Calu3 (cell line): ENCODE data around the gene PGAP6. TPM values are rescaled to one million over a fixed set of nuclear protein-coding genes. Genes with fewer than 3 reads are reported as not detected.

Experiments
- BruUV-seq: library from RNA; stranded (reverse); fragments of 400-500 nt; replicated peaks from 2 replicates; lab custom pipeline; 2021; lab: Mats Ljungman, UMichigan
- CTCF ChIA-PET: fragments of 300-600 bp; sonication (Branson Sonifier 250); formaldehyde crosslinking; loops from one replicate; lab custom pipeline; 2022; ENCODE audit warnings: antibody characterized with exemption; lab: Charles Lee
- DNase-seq: peaks from one replicate; pipeline ENCODE4 v3.0.0; 2022
- H3K27ac Mint-ChIP-seq: one replicate; pipeline ENCODE4 v1.8.0; 2022; ENCODE audit warnings: mixed read lengths; ENCODE audit not compliant: unreplicated experiment
- H3K27me3 Mint-ChIP-seq: one replicate; pipeline ENCODE4 v1.8.0; 2022; ENCODE audit warnings: mixed read lengths; ENCODE audit not compliant: unreplicated experiment
- H3K36me3 Mint-ChIP-seq: one replicate; pipeline ENCODE4 v1.8.0; 2022; ENCODE audit warnings: mild to moderate bottlenecking, moderate library complexity, mixed read lengths; ENCODE audit not compliant: insufficient read depth, unreplicated experiment
- H3K4me1 Mint-ChIP-seq: one replicate; pipeline ENCODE4 v1.8.0; 2022; ENCODE audit warnings: mild to moderate bottlenecking, low read depth, mixed read lengths; ENCODE audit not compliant: unreplicated experiment
- H3K4me3 Mint-ChIP-seq: one replicate; pipeline ENCODE4 v1.8.0; 2022; ENCODE audit warnings: mild to moderate bottlenecking, low read depth, moderate library complexity, mixed read lengths; ENCODE audit not compliant: unreplicated experiment
- H3K9me3 Mint-ChIP-seq: one replicate; pipeline ENCODE4 v1.8.0; 2022; ENCODE audit warnings: low read depth, mixed read lengths; ENCODE audit not compliant: unreplicated experiment
- intact Hi-C: fragments of 100-400 bp; cut with micrococcal nuclease; formaldehyde crosslinking; loops from one replicate; pipeline ENCODE4 v1.10.0; 2022; ENCODE audit not compliant: unreplicated experiment
- total RNA-seq: library from RNA; stranded (reverse); gene quantifications from 2 replicates; pipeline ENCODE4 v1.2.3, GENCODE V29; 2022
- TF ChIP-seq, protein P1 (sequence below): fragments of 200-600 bp; IDR thresholded peaks from one replicate; pipeline ENCODE4 v1.8.0; 2022; ENCODE audit warnings: antibody characterized with exemption; ENCODE audit not compliant: unreplicated experiment

The PGAP6 gene
- total RNA-seq, 1 experiment from 2014 or later: 70.0 TPM

DNA sequence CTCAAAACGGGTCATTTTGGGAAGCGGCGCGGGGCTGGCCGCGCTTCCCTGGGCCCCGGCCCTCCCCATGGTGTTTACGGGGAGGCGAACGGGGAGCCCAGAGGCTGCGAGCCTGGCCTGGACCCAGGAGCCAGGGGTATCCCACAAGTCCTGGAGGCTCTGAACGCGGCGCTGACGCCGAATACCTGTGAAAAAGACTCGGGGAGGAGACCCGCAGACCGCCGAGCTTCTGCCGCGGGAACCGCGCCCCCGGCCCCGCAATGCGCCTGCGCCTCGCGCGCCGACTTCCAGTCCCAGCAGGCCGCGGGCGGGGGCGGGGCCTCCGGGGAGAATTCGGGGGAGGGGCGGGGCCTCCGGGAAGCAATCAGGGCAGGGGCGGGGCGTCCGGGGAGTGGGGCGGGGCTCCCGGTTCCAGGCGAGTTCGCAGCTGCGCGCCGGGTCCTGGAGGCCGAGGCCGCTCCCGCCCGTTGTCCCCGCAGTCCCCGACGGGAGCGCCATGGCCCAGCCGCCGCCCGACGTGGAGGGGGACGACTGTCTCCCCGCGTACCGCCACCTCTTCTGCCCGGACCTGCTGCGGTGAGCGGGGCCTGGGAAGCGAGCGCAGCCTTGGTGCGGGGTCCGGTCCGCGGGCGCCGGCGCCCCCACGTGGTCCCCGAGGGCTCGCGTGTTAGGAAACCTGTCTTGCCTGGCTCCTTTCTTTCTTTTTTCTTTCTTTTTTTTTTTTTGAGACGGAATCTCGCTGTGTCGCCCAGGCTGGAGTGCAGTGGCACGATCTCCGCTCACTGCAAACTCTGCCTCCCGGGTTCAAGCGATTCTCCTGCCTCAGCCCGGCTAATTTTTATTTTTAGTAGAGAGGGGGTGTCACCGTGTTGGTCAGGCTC is 19.9 kb upstream of the PGAP6 start, which contains the start of gene DECR2:
TSS of gene DECR2 (plus strand) at position 418 of the 881 bp plus-strand sequence. CDS start at position 497, 79 bp downstream.
- no peaks in the 10 kb centered on the region for H3K27me3 Mint-ChIP-seq
- no peaks in the 10 kb centered on the region for H3K9me3 Mint-ChIP-seq
- TF ChIP-seq, protein P1, sequence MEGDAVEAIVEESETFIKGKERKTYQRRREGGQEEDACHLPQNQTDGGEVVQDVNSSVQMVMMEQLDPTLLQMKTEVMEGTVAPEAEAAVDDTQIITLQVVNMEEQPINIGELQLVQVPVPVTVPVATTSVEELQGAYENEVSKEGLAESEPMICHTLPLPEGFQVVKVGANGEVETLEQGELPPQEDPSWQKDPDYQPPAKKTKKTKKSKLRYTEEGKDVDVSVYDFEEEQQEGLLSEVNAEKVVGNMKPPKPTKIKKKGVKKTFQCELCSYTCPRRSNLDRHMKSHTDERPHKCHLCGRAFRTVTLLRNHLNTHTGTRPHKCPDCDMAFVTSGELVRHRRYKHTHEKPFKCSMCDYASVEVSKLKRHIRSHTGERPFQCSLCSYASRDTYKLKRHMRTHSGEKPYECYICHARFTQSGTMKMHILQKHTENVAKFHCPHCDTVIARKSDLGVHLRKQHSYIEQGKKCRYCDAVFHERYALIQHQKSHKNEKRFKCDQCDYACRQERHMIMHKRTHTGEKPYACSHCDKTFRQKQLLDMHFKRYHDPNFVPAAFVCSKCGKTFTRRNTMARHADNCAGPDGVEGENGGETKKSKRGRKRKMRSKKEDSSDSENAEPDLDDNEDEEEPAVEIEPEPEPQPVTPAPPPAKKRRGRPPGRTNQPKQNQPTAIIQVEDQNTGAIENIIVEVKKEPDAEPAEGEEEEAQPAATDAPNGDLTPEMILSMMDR: peak; percentile 28
- DNase-seq: peak; percentile 97
- CTCF ChIA-PET: interaction anchor here (0.6 to 0.9 kb wide), 5 partner anchors 19 to 290 kb away, joined by 3 to 5 read pairs (median 4); partner anchors contain the start of gene RAB11FIP3
- H3K4me3 Mint-ChIP-seq: peak within 1 kb of the TSS; percentile 88
- H3K36me3 Mint-ChIP-seq: peaks cover 55% of the 10 kb centered on the region
- H3K4me1 Mint-ChIP-seq: peaks cover 9% of the 10 kb centered on the region
- intact Hi-C loops: no loop called here
- peak within 1 kb of the TSS; percentile 74 for H3K27ac Mint-ChIP-seq
- no TSS peak for BruUV-seq

DNA sequence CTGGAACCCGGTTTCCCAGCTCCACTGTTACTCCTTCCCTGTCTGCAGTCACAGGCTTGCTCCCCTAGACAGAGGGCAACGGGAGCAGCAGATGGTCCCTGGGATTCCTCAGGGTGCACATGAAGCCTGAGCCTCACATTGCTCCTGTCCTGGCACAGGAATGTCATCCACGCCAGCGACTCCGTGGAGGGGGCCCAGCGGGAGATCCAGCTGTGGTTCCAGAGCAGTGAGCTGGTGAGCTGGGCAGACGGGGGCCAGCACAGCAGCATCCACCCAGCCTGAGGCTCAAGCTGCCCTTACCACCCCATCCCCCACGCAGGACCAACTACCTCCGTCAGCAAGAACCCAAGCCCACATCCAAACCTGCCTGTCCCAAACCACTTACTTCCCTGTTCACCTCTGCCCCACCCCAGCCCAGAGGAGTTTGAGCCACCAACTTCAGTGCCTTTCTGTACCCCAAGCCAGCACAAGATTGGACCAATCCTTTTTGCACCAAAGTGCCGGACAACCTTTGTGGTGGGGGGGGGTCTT is 18.3 kb upstream of the PGAP6 start:
- TF ChIP-seq, protein P1: no peak
- Mint-ChIP-seq H3K27me3 (no peaks in the 10 kb centered on the region), H3K4me1 (peaks cover 9% of the 10 kb centered on the region), H3K36me3 (peaks cover 65% of the 10 kb centered on the region), H3K27ac (peak overlapping the region; percentile 69), H3K4me3 (peak overlapping the region; percentile 88), H3K9me3 (no peaks in the 10 kb centered on the region)
- no peak for DNase-seq
- no TSS peak for BruUV-seq
- CTCF ChIA-PET: no interaction called here
- intact Hi-C loops: no loop called here

DNA sequence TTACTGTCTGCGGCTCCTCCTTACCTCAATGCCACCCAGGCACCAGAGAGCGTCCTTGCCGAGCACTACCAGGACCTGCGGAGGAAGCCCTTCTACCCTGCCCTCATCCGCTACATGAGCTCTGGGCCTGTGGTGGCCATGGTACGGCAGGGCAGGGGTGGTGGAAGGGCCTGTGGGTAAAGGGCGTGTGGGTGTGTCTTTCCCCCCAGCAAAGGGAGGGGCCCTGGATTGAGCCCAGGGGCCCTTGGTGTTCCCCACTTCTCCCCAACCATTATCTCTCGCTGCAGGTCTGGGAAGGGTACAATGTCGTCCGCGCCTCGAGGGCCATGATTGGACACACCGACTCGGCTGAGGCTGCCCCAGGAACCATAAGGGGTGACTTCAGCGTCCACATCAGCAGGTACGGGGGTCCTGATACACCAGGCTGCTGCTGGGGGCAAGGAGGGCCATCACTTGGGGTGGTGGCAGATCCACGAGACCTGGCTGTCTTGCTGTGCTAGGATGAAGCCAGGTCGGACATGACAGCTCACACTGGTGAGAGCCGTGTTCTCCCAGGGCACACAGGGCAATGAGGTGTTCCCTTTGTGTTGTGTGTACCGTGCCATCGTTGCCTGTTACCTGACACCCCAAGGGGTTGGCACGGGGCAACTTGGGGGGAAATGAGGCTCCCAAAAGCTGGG is 17.7 kb upstream of the PGAP6 start:
- TF ChIP-seq, protein P1: no peak
- H3K27me3 Mint-ChIP-seq: no peaks in the 10 kb centered on the region
- CTCF ChIA-PET: no interaction called here
- no peaks in the 10 kb centered on the region for H3K9me3 Mint-ChIP-seq
- peaks cover 60% of the 10 kb centered on the region for H3K36me3 Mint-ChIP-seq
- no peak overlapping the region for H3K27ac Mint-ChIP-seq
- no TSS peak for BruUV-seq
- H3K4me1 Mint-ChIP-seq: peaks cover 9% of the 10 kb centered on the region
- DNase-seq: no peak
- intact Hi-C loops: no loop called here
- peak overlapping the region; percentile 88 for H3K4me3 Mint-ChIP-seq

DNA sequence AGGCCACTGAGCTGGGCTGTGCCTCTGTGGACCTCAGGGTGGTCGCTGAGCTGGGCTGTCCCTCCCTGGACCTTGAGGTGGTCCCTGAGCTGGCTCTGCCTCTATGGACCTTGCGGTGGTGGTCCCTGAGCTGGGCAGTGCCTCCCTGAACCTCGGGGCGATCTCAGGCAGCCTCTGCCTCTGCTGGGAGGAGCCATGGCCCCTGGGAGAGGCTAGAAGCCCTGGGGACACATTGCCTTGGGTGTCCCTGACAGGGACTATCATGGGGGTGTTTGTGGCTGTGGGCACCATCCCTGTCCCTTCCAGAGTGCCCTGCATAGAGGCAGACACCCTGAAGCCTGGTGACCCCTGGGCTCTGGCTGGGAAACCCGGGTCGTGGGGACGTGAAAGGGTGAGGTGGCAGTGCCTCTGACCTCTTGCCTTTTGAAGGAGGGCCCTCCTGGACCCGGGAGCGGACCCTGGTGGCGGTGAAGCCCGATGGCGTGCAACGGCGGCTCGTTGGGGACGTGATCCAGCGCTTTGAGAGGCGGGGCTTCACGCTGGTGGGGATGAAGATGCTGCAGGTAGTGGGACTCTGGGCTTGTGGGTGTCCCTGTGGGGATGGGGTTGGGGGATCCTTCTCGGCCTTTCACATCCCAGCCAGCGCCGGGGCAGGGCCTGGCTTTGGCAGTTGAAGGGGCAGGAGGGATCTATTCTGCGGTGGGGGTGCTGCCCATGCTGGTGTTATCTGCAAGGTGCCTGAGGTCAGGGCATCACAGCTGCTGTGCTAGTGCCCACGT is 17.0 kb upstream of the PGAP6 start:
- peaks cover 9% of the 10 kb centered on the region for H3K4me1 Mint-ChIP-seq
- no TSS peak for BruUV-seq
- intact Hi-C loops: no loop called here
- TF ChIP-seq, protein P1: no peak
- no peaks in the 10 kb centered on the region for H3K9me3 Mint-ChIP-seq
- DNase-seq: no peak
- H3K27ac Mint-ChIP-seq: no peak overlapping the region
- peaks cover 60% of the 10 kb centered on the region for H3K36me3 Mint-ChIP-seq
- peak overlapping the region; percentile 63 for H3K4me3 Mint-ChIP-seq
- H3K27me3 Mint-ChIP-seq: no peaks in the 10 kb centered on the region
- CTCF ChIA-PET: interaction anchor here (1.3 kb wide), 1 partner anchor 37 kb away, joined by 3 read pairs; no protein-coding TSS in a partner anchor
